PC-3 (cell line): ENCODE measurements around the gene PRR5L. TPM values are rescaled to one million over a fixed set of nuclear protein-coding genes. Genes with fewer than 3 reads are reported as not detected.

Experiments
- ATAC-seq: fragments of 200-7000 bp; cut with Tn5 transposase; 2 replicates; pipeline ENCODE4 v1.9.1; 2020; ENCODE audit warnings: mild to moderate bottlenecking, moderate library complexity
- BruUV-seq: library from RNA; stranded (reverse); fragments of 400-500 nt; replicated peaks from 2 replicates; lab custom pipeline; 2021; lab: Mats Ljungman, UMichigan
- CTCF ChIA-PET: fragments of 300-600 bp; sonication (Branson Sonifier 250); formaldehyde crosslinking; loops from one replicate; lab custom pipeline; 2022; ENCODE audit warnings: antibody characterized with exemption; lab: Charles Lee
- POLR2A ChIA-PET: fragments of 300-600 bp; sonication (Branson Sonifier 250); formaldehyde crosslinking; loops from one replicate; lab custom pipeline; 2022; ENCODE audit warnings: antibody characterized with exemption; ENCODE audit not compliant: unreplicated experiment; lab: Charles Lee
- DNase-seq: peaks from one replicate; pipeline ENCODE4 v3.0.0-alpha.2; 2015
- H2AFZ ChIP-seq: fragments of 300-600 bp; sonication (generic); 2 replicates; pipeline ENCODE4 v1.6.0; 2016; ENCODE audit warnings: antibody characterized with exemption, low read length
- H3F3A ChIP-seq: fragments of 300-600 bp; sonication (generic); one replicate; pipeline ENCODE4 v1.6.0; 2017; ENCODE audit warnings: antibody characterized with exemption, low read length, control low read depth, mild to moderate bottlenecking; ENCODE audit not compliant: unreplicated experiment
- H3K27ac ChIP-seq: fragments of 300-600 bp; sonication (generic); 2 replicates; pipeline ENCODE4 v1.5.1; 2016; ENCODE audit warnings: mild to moderate bottlenecking, low read length
- H3K27me3 ChIP-seq: fragments of 300-600 bp; sonication (generic); 2 replicates; pipeline ENCODE4 v1.6.1; 2016; ENCODE audit warnings: low read length, mixed read lengths
- H3K36me3 ChIP-seq: fragments of 300-600 bp; sonication (generic); 2 replicates; pipeline ENCODE4 v1.6.1; 2016; ENCODE audit warnings: low read depth, mixed run types, low read length, mixed read lengths
- H3K4me1 ChIP-seq: fragments of 300-600 bp; sonication (generic); 2 replicates; pipeline ENCODE4 v1.5.1; 2016; ENCODE audit warnings: low read length; ENCODE audit not compliant: insufficient read depth
- H3K4me2 ChIP-seq: fragments of 300-600 bp; sonication (generic); 2 replicates; pipeline ENCODE4 v1.6.0; 2016; ENCODE audit warnings: low read length
- H3K4me3 ChIP-seq: fragments of 300-600 bp; sonication (generic); 2 replicates; pipeline ENCODE4 v1.5.1; 2016; ENCODE audit warnings: mild to moderate bottlenecking, low read length, mixed read lengths
- H3K79me2 ChIP-seq: fragments of 300-600 bp; sonication (generic); 2 replicates; pipeline ENCODE4 v1.6.1; 2017; ENCODE audit warnings: low read length, mixed read lengths
- H3K9ac ChIP-seq: fragments of 300-600 bp; sonication (generic); 2 replicates; pipeline ENCODE4 v1.6.0; 2016; ENCODE audit warnings: mild to moderate bottlenecking, low read length
- H3K9me2 ChIP-seq: fragments of 300-600 bp; sonication (generic); replicated peaks from 2 replicates; pipeline ENCODE4 v1.6.1; 2016; ENCODE audit warnings: mixed run types, low read length, mixed read lengths
- H3K9me3 ChIP-seq: fragments of 300-600 bp; sonication (generic); 2 replicates; pipeline ENCODE4 v1.6.1; 2016; ENCODE audit warnings: low read length, mixed read lengths
- H4K20me1 ChIP-seq: fragments of 300-600 bp; sonication (generic); 2 replicates; pipeline ENCODE4 v1.6.1; 2016; ENCODE audit warnings: low read length, mixed read lengths
- EZH2 ChIP-seq: fragments of 300-600 bp; sonication (generic); IDR thresholded peaks from one replicate; pipeline ENCODE4 v1.6.1; 2017; ENCODE audit warnings: antibody characterized with exemption, mild to moderate bottlenecking, low read length; ENCODE audit not compliant: unreplicated experiment
- EZH2phosphoT487 ChIP-seq: fragments of 300-600 bp; sonication (generic); IDR thresholded peaks from 2 replicates; pipeline ENCODE4 v1.6.1; 2018; ENCODE audit warnings: mild to moderate bottlenecking, antibody characterized with exemption, low read length, borderline replicate concordance
- intact Hi-C: fragments of 100-400 bp; cut with micrococcal nuclease; formaldehyde crosslinking; loops from 2 replicates; pipeline ENCODE4 v1.9.0; 2023
- total RNA-seq: library from RNA; depleted of rRNA; stranded (reverse); fragments of >200 nt; gene quantifications from 2 replicates; pipeline ENCODE4 v1.2.3, GENCODE V29; 2014
- TF ChIP-seq, protein P1 (sequence below): fragments of 300-600 bp; sonication (generic); conservative IDR thresholded peaks from 2 replicates; pipeline ENCODE4 v1.5.1; 2017; ENCODE audit warnings: antibody characterized with exemption, low read depth, mild to moderate bottlenecking, low read length

PRR5L gene
- total RNA-seq, 1 experiment from 2014 or later: 4.7 TPM

DNA sequence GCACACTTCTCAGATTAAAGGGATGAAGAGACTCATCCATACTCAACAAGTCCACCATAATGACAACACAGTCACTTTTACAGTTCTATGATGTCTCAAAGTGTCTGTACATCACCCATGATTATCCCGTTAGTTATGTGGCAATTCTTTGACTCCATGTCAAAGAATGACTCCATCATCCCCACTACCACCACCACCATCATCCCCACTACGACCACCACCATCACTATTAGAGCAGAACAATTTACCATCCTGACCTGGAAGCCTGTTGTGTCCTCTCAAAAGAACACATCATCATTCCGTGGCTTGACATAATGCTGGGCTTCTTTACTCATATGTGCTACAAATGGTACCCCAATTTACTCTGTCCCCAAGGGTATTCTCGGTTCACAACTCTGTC is 13.7 kb downstream of the PRR5L start:
- TF ChIP-seq, protein P1, sequence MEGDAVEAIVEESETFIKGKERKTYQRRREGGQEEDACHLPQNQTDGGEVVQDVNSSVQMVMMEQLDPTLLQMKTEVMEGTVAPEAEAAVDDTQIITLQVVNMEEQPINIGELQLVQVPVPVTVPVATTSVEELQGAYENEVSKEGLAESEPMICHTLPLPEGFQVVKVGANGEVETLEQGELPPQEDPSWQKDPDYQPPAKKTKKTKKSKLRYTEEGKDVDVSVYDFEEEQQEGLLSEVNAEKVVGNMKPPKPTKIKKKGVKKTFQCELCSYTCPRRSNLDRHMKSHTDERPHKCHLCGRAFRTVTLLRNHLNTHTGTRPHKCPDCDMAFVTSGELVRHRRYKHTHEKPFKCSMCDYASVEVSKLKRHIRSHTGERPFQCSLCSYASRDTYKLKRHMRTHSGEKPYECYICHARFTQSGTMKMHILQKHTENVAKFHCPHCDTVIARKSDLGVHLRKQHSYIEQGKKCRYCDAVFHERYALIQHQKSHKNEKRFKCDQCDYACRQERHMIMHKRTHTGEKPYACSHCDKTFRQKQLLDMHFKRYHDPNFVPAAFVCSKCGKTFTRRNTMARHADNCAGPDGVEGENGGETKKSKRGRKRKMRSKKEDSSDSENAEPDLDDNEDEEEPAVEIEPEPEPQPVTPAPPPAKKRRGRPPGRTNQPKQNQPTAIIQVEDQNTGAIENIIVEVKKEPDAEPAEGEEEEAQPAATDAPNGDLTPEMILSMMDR: no peak
- TF ChIP-seq EZH2phosphoT487 (no peak), EZH2 (no peak)
- ChIA-PET POLR2A (no interaction called here), CTCF (no interaction called here)
- Histone ChIP-seq H3K36me3 (no peaks in the 10 kb centered on the region), H3K4me1 (peaks cover 34% of the 10 kb centered on the region), H3K27ac (no peak overlapping the region), H3F3A (no peaks in the 10 kb centered on the region), H3K79me2 (no peaks in the 10 kb centered on the region), H2AFZ (no peak overlapping the region), H3K27me3 (no peaks in the 10 kb centered on the region), H4K20me1 (no peaks in the 10 kb centered on the region), H3K4me3 (no peak overlapping the region), H3K4me2 (no peak overlapping the region), H3K9me2 (no peaks in the 10 kb centered on the region), H3K9me3 (no peaks in the 10 kb centered on the region), H3K9ac (no peak overlapping the region)
- intact Hi-C loops: no loop called here
- DNase-seq (no peak), ATAC-seq (no peak)
- no TSS peak for BruUV-seq

DNA sequence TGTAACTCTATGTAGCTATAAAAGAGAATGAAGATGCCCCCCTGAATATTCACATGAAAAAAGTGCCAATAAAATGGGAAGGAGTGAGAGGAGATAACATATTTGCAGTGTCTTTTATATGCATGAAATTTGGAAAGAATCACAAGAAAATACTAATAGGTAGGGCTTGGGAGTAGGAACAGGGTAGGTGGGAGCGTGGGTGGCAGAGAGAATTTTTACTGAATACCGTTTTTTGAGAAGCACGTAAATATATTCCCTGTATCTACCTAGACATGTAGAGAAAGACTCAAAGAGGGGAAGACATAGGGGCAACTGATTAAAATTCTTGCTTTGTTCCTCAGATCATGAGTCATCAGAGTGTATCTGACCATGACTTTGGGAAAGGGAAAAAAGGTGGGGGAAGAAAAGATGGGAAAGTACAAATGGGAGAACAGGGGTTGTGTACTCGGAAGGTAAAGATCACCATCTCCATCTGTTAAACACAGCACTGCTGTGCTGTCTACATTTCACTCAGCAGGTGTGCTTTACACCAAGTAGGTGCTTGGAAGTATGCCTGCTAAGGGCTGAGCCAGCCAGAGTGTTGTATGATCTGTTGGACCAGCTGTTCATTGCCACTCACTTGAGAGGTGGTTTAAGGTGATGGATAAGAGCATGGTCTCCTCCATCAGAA is 16.0 kb downstream of the PRR5L start:
- POLR2A ChIA-PET: no interaction called here
- peak overlapping the region; percentile 8; the same call in 1 of the 2 replicates for H3K9ac ChIP-seq
- H3K9me3 ChIP-seq: no peaks in the 10 kb centered on the region
- peak overlapping the region; percentile 80 for H3K27ac ChIP-seq
- no peaks in the 10 kb centered on the region for H4K20me1 ChIP-seq
- no peaks in the 10 kb centered on the region for H3K36me3 ChIP-seq
- H3K4me3 ChIP-seq: no peak overlapping the region
- ATAC-seq (peak; percentile 45), DNase-seq (no peak)
- H2AFZ ChIP-seq: no peak overlapping the region
- H3K27me3 ChIP-seq: no peaks in the 10 kb centered on the region
- H3K9me2 ChIP-seq: no peaks in the 10 kb centered on the region
- H3K4me2 ChIP-seq: peak overlapping the region; percentile 57
- CTCF ChIA-PET: interaction anchor here (0.8 kb wide), 1 partner anchor 167 kb away, joined by 6 read pairs; no protein-coding TSS in a partner anchor
- H3K79me2 ChIP-seq: no peaks in the 10 kb centered on the region
- no peaks in the 10 kb centered on the region for H3F3A ChIP-seq
- H3K4me1 ChIP-seq: peaks cover 46% of the 10 kb centered on the region
- no peak for TF ChIP-seq EZH2phosphoT487
- TF ChIP-seq EZH2: no peak
- TF ChIP-seq, protein P1: no peak
- BruUV-seq: no TSS peak
- intact Hi-C loops: no loop called here
